HFF-Myc (cell line): ENCODE measurements around the gene PET100.

Source experiments
- DNase-seq: peaks from one replicate; pipeline ENCODE4 v3.0.0-alpha.2; 2011; ENCODE audit warnings: low read depth; ENCODE audit errors: extremely low read depth
- H3K4me3 ChIP-seq: replicated peaks from 2 replicates; pipeline ENCODE4 v1.5.1; 2011; ENCODE audit warnings: low read depth, mild to moderate bottlenecking, control low read depth, low read length
- CTCF ChIP-seq: IDR thresholded peaks from 2 replicates; pipeline ENCODE4 v1.5.1; 2012; ENCODE audit warnings: mild to moderate bottlenecking, low read depth, low read length, control low read depth; ENCODE audit errors: missing control alignments

Gene PET100

GRCh38 chr19:7662657-7663056 is 33.1 kb downstream of the PET100 start:
- H3K4me3 ChIP-seq, result no peak overlapping the region
- no peak for TF ChIP-seq CTCF
- DNase-seq, result no peak

GRCh38 chr19:7663706-7664105 is 34.1 kb downstream of the PET100 start:
- no peak for DNase-seq
- no peak for TF ChIP-seq CTCF

GRCh38 chr19:7665076-7665475 is 35.5 kb downstream of the PET100 start:
- DNase-seq, result no peak

More at GRCh38 chr19:7663706-7664105, 34.1 kb downstream of the PET100 start:
- no peak overlapping the region for H3K4me3 ChIP-seq

GRCh38 chr19:7668842-7669241 is 39.2 kb downstream of the PET100 start, which contains the start of gene RETN:
Gene RETN, plus strand, starts transcription at chr19:7669049. Its CDS starts 278 bp downstream, at chr19:7669327.
- H3K4me3 ChIP-seq, result no peak within 1 kb of the TSS
- TF ChIP-seq CTCF, result no peak
- DNase-seq, result no peak

More at GRCh38 chr19:7665076-7665475, 35.5 kb downstream of the PET100 start:
- H3K4me3 ChIP-seq, result no peak overlapping the region
- TF ChIP-seq CTCF, result no peak

- H3K4me3 ChIP-seq, result no peak overlapping the region
- DNase-seq, result no peak
- no peak for TF ChIP-seq CTCF
Observed at GRCh38 chr19:7669641-7670040, 40.0 kb downstream of the PET100 start.

GRCh38 chr19:7670150-7670783 is 40.7 kb downstream of the PET100 start:
- TF ChIP-seq CTCF, result no peak
- DNase-seq, result no peak
- H3K4me3 ChIP-seq, result no peak overlapping the region

- DNase-seq, result no peak
- no peak for TF ChIP-seq CTCF
- no peak overlapping the region for H3K4me3 ChIP-seq
Observed at GRCh38 chr19:7670790-7671189, 41.2 kb downstream of the PET100 start.
